ENCODE measurements around the gene CTIF.
"Not testable (repeated sequence)": the region's sequence is repeated elsewhere in the genome, so short reads cannot be mapped to it uniquely, and the experiment has no call there.

The CTIF gene

GRCh38 chr18:48706731-48707130 is 167.9 kb downstream of the CTIF start:
- no peak for DNase-seq (ENCODE audit: low read depth in 2 of 2)

- DNase-seq (ENCODE audit: low read depth in 2 of 2) = no peak
Measured at GRCh38 chr18:48707636-48708296, 168.9 kb downstream of the CTIF start.

- DNase-seq (ENCODE audit: low read depth in 2 of 2) = no peak
Measured at GRCh38 chr18:48708807-48709206, 170.0 kb downstream of the CTIF start.

GRCh38 chr18:48709371-48710062 is 170.7 kb downstream of the CTIF start:
- DNase-seq (ENCODE audit: low read depth in 2 of 2) = no peak

GRCh38 chr18:48711651-48712486 is 173.0 kb downstream of the CTIF start:
- no peak for DNase-seq (ENCODE audit: low read depth in 2 of 2)

- DNase-seq (ENCODE audit: low read depth in 2 of 2) = no peak
Measured at GRCh38 chr18:48713309-48713708, 174.5 kb downstream of the CTIF start.

- no peak for DNase-seq (ENCODE audit: low read depth in 2 of 2)
Measured at GRCh38 chr18:48714873-48715272, 176.0 kb downstream of the CTIF start.

- no peak for DNase-seq (ENCODE audit: low read depth in 2 of 2)
Measured at GRCh38 chr18:48715711-48716361, 177.0 kb downstream of the CTIF start.

- DNase-seq (ENCODE audit: low read depth in 2 of 2) = not testable (repeated sequence)
Measured at GRCh38 chr18:48717227-48717626, 178.4 kb downstream of the CTIF start.

- no peak for DNase-seq (ENCODE audit: low read depth in 2 of 2)
Measured at GRCh38 chr18:48718251-48718959, 179.6 kb downstream of the CTIF start.

GRCh38 chr18:48719388-48719787 is 180.6 kb downstream of the CTIF start:
- no peak for DNase-seq (ENCODE audit: low read depth in 2 of 2)

- no peak for DNase-seq (ENCODE audit: low read depth in 2 of 2)
Measured at GRCh38 chr18:48719974-48720654, 181.3 kb downstream of the CTIF start.

- DNase-seq (ENCODE audit: low read depth in 2 of 2) = no peak
Measured at GRCh38 chr18:48720655-48721025, 181.8 kb downstream of the CTIF start.

- DNase-seq (ENCODE audit: low read depth in 2 of 2) = no peak
Measured at GRCh38 chr18:48721312-48721711, 182.5 kb downstream of the CTIF start.

GRCh38 chr18:48723016-48723415 is 184.2 kb downstream of the CTIF start:
- no peak for DNase-seq (ENCODE audit: low read depth in 2 of 2)

- DNase-seq (ENCODE audit: low read depth in 2 of 2) = no peak
Measured at GRCh38 chr18:48723837-48724236, 185.0 kb downstream of the CTIF start.

- DNase-seq (ENCODE audit: low read depth in 2 of 2) = no peak
Measured at GRCh38 chr18:48724442-48724841, 185.6 kb downstream of the CTIF start.

- no peak for DNase-seq (ENCODE audit: low read depth in 2 of 2)
Measured at GRCh38 chr18:48724939-48725338, 186.1 kb downstream of the CTIF start.

- no peak for DNase-seq (ENCODE audit: low read depth in 2 of 2)
Measured at GRCh38 chr18:48725562-48725961, 186.7 kb downstream of the CTIF start.

- no peak for DNase-seq (ENCODE audit: low read depth in 2 of 2)
Measured at GRCh38 chr18:48727681-48728080, 188.8 kb downstream of the CTIF start.

Data from activated CD4-positive, alpha-beta T cell treated with anti-CD3 and anti-CD28 coated beads for 24 hours (primary cell).